SK-N-SH treated with all-trans-retinoic acid at 6 μM for 48 hours (cell line): ENCODE data around the gene AXIN1.

Source experiments
- ATAC-seq: fragments of 200-7000 bp; cut with Tn5 transposase; 3 replicates; pipeline ENCODE4 v1.9.1; 2020; ENCODE audit warnings: mild to moderate bottlenecking, moderate library complexity
- ARNTL ChIP-seq: fragments of 450-650 bp; formaldehyde crosslinking; IDR thresholded peaks from 2 replicates; pipeline ENCODE4 v1.5.0; 2020; ENCODE audit warnings: low read depth, mild to moderate bottlenecking, moderate library complexity, borderline replicate concordance
- BACH2 ChIP-seq: fragments of 250-450 bp; sonication (Bioruptor Pico); IDR thresholded peaks from 2 replicates; pipeline ENCODE4 v1.9.0; 2021; ENCODE audit warnings: mild to moderate bottlenecking, borderline replicate concordance
- CREB5 ChIP-seq: fragments of 250-450 bp; sonication (Bioruptor Pico); IDR thresholded peaks from 2 replicates; pipeline ENCODE4 v1.5.1; 2020; ENCODE audit warnings: low read depth, mild to moderate bottlenecking, moderate library complexity
- CSDC2 ChIP-seq: fragments of 250-450 bp; sonication (Bioruptor Pico); IDR thresholded peaks from 2 replicates; pipeline ENCODE4 v1.5.0; 2020; ENCODE audit warnings: mild to moderate bottlenecking, moderate library complexity
- CSRNP3 ChIP-seq: fragments of 250-450 bp; sonication (Bioruptor Pico); IDR thresholded peaks from 2 replicates; pipeline ENCODE4 v1.5.1; 2021; ENCODE audit warnings: mild to moderate bottlenecking, moderate library complexity
- ESRRG ChIP-seq: fragments of 250-450 bp; sonication (Bioruptor Pico); IDR thresholded peaks from 2 replicates; pipeline ENCODE4 v1.6.1; 2021; ENCODE audit warnings: mild to moderate bottlenecking
- GLIS3 ChIP-seq: fragments of 250-450 bp; sonication (Bioruptor Pico); IDR thresholded peaks from 2 replicates; pipeline ENCODE4 v1.5.0; 2020; ENCODE audit warnings: mild to moderate bottlenecking, moderate library complexity
- OSR1 ChIP-seq: fragments of 250-450 bp; sonication (Bioruptor Pico); IDR thresholded peaks from 2 replicates; pipeline ENCODE4 v1.8.0; 2022; ENCODE audit warnings: moderate library complexity, mild to moderate bottlenecking, inconsistent platforms
- PATZ1 ChIP-seq: fragments of 250-450 bp; sonication (Bioruptor Pico); IDR thresholded peaks from 2 replicates; pipeline ENCODE4 v1.8.0; 2020; ENCODE audit warnings: mild to moderate bottlenecking, moderate library complexity, borderline replicate concordance
- PPARA ChIP-seq: fragments of 250-450 bp; sonication (Bioruptor Pico); IDR thresholded peaks from 2 replicates; pipeline ENCODE4 v1.5.0; 2020; ENCODE audit warnings: mild to moderate bottlenecking, borderline replicate concordance
- RARB ChIP-seq: fragments of 250-450 bp; sonication (Bioruptor Pico); IDR thresholded peaks from 2 replicates; pipeline ENCODE4 v1.8.0; 2021; ENCODE audit warnings: mild to moderate bottlenecking, moderate library complexity
- SNAI2 ChIP-seq: fragments of 250-450 bp; sonication (Bioruptor Pico); IDR thresholded peaks from 2 replicates; pipeline ENCODE4 v1.5.0; 2020; ENCODE audit warnings: mild to moderate bottlenecking, moderate library complexity
- TCF4 ChIP-seq: fragments of 250-450 bp; sonication (Bioruptor Pico); IDR thresholded peaks from 2 replicates; pipeline ENCODE4 v1.8.0; 2021; ENCODE audit warnings: mild to moderate bottlenecking, moderate library complexity, borderline replicate concordance
- TOX ChIP-seq: fragments of 250-450 bp; sonication (Bioruptor Pico); IDR thresholded peaks from 2 replicates; pipeline ENCODE4 v1.8.0; 2021; ENCODE audit warnings: mild to moderate bottlenecking, moderate library complexity, borderline replicate concordance
- TSHZ2 ChIP-seq: fragments of 250-450 bp; sonication (Bioruptor Pico); IDR thresholded peaks from 2 replicates; pipeline ENCODE4 v1.5.0; 2020; ENCODE audit warnings: mild to moderate bottlenecking, moderate library complexity
- ZC3H10 ChIP-seq: fragments of 250-450 bp; sonication (Bioruptor Pico); IDR thresholded peaks from 2 replicates; pipeline ENCODE4 v1.5.1; 2021; ENCODE audit warnings: mild to moderate bottlenecking, moderate library complexity
- ZFP3 ChIP-seq: fragments of 250-450 bp; sonication (Bioruptor Pico); IDR thresholded peaks from 2 replicates; pipeline ENCODE4 v1.5.0; 2020; ENCODE audit warnings: mild to moderate bottlenecking, moderate library complexity
- ZFP30 ChIP-seq: fragments of 450-650 bp; formaldehyde crosslinking; IDR thresholded peaks from 2 replicates; pipeline ENCODE4 v1.5.0; 2022; ENCODE audit warnings: mild to moderate bottlenecking, moderate library complexity
- ZNF70 ChIP-seq: fragments of 450-650 bp; formaldehyde crosslinking; IDR thresholded peaks from 2 replicates; pipeline ENCODE4 v1.5.0; 2020; ENCODE audit warnings: mild to moderate bottlenecking, moderate library complexity
- ZNF8 ChIP-seq: fragments of 450-650 bp; formaldehyde crosslinking; IDR thresholded peaks from 2 replicates; pipeline ENCODE4 v1.5.0; 2020; ENCODE audit warnings: mild to moderate bottlenecking, moderate library complexity

AXIN1 gene

GRCh38 chr16:287298-287811 is 65.2 kb downstream of the AXIN1 start (continued):
- TF ChIP-seq OSR1 (CRISPR knock-in tag) (no peak), TOX (CRISPR knock-in tag) (no peak)

- no peak for ATAC-seq
- no peak for TF ChIP-seq GLIS3 (CRISPR knock-in tag)
- TF ChIP-seq CSDC2 (CRISPR knock-in tag) = no peak
- no peak for TF ChIP-seq OSR1 (CRISPR knock-in tag)
- no peak for TF ChIP-seq ZFP30 (CRISPR knock-in tag)
- no peak for TF ChIP-seq BACH2
- no peak for TF ChIP-seq CSRNP3 (CRISPR knock-in tag)
- no peak for TF ChIP-seq PATZ1 (CRISPR knock-in tag)
- no peak for TF ChIP-seq TCF4 (CRISPR knock-in tag)
- TF ChIP-seq ARNTL (CRISPR knock-in tag) = no peak
- TF ChIP-seq PPARA (CRISPR knock-in tag) = no peak
Measured at GRCh38 chr16:286491-287297, 65.8 kb downstream of the AXIN1 start.

GRCh38 chr16:285146-286055 is 67.1 kb downstream of the AXIN1 start:
- no peak for ATAC-seq
- no peak for TF ChIP-seq ESRRG
- no peak for TF ChIP-seq TSHZ2 (CRISPR knock-in tag)
- TF ChIP-seq CSDC2 (CRISPR knock-in tag) = no peak
- TF ChIP-seq GLIS3 (CRISPR knock-in tag) = no peak
- TF ChIP-seq RARB (CRISPR knock-in tag) = no peak
- no peak for TF ChIP-seq TOX (CRISPR knock-in tag)
- no peak for TF ChIP-seq PATZ1 (CRISPR knock-in tag)
- no peak for TF ChIP-seq TCF4 (CRISPR knock-in tag)
- TF ChIP-seq ZNF8 (CRISPR knock-in tag) = no peak
- no peak for TF ChIP-seq OSR1 (CRISPR knock-in tag)
- TF ChIP-seq ZFP3 (CRISPR knock-in tag) = no peak
- no peak for TF ChIP-seq ZC3H10 (CRISPR knock-in tag)
- TF ChIP-seq ARNTL (CRISPR knock-in tag) = no peak
- no peak for TF ChIP-seq ZNF70 (CRISPR knock-in tag)
- no peak for TF ChIP-seq BACH2
- TF ChIP-seq SNAI2 (CRISPR knock-in tag) = no peak
- no peak for TF ChIP-seq CREB5
- TF ChIP-seq PPARA (CRISPR knock-in tag) = no peak
